HEK293T (cell line): ENCODE data around the gene LCP2.

Source experiments
- BHLHE40 ChIP-seq: fragments of 450-650 bp; IDR thresholded peaks from 2 replicates; pipeline ENCODE4 v1.6.1; 2016; ENCODE audit warnings: mild to moderate bottlenecking, moderate library complexity, borderline replicate concordance
- CTBP1 ChIP-seq: fragments of 450-650 bp; IDR thresholded peaks from 2 replicates; pipeline ENCODE4 v1.6.1; 2016; ENCODE audit warnings: borderline replicate concordance
- ELF4 ChIP-seq: fragments of 450-650 bp; IDR thresholded peaks from 2 replicates; pipeline ENCODE4 v1.6.1; 2017; ENCODE audit warnings: antibody characterized with exemption
- FOXK2 ChIP-seq: fragments of 450-650 bp; IDR thresholded peaks from 2 replicates; pipeline ENCODE4 v1.6.1; 2016; ENCODE audit warnings: mild to moderate bottlenecking
- FOXM1 ChIP-seq: fragments of 450-650 bp; IDR thresholded peaks from 2 replicates; pipeline ENCODE4 v1.6.1; 2017; ENCODE audit warnings: mild to moderate bottlenecking, borderline replicate concordance
- L3MBTL2 ChIP-seq: fragments of 450-650 bp; conservative IDR thresholded peaks from 2 replicates; pipeline ENCODE4 v1.6.1; 2016; ENCODE audit warnings: mild to moderate bottlenecking
- LEF1 ChIP-seq: fragments of 450-650 bp; IDR thresholded peaks from 2 replicates; pipeline ENCODE4 v1.6.1; 2017; ENCODE audit warnings: mild to moderate bottlenecking, borderline replicate concordance
- NFRKB ChIP-seq: fragments of 450-650 bp; IDR thresholded peaks from 2 replicates; pipeline ENCODE4 v1.6.1; 2016; ENCODE audit warnings: mild to moderate bottlenecking, moderate library complexity
- PKNOX1 ChIP-seq: fragments of 450-650 bp; IDR thresholded peaks from 2 replicates; pipeline ENCODE4 v1.6.1; 2016
- SP1 ChIP-seq: fragments of 450-650 bp; IDR thresholded peaks from 2 replicates; pipeline ENCODE4 v1.6.1; 2017
- SUZ12 ChIP-seq: fragments of 450-650 bp; IDR thresholded peaks from 2 replicates; pipeline ENCODE4 v1.6.1; 2016; ENCODE audit warnings: mild to moderate bottlenecking
- TARDBP ChIP-seq: fragments of 450-650 bp; IDR thresholded peaks from 2 replicates; pipeline ENCODE4 v1.6.1; 2016
- ZNF384 ChIP-seq: fragments of 450-650 bp; IDR thresholded peaks from 2 replicates; pipeline ENCODE4 v1.6.1; 2016

DNA sequence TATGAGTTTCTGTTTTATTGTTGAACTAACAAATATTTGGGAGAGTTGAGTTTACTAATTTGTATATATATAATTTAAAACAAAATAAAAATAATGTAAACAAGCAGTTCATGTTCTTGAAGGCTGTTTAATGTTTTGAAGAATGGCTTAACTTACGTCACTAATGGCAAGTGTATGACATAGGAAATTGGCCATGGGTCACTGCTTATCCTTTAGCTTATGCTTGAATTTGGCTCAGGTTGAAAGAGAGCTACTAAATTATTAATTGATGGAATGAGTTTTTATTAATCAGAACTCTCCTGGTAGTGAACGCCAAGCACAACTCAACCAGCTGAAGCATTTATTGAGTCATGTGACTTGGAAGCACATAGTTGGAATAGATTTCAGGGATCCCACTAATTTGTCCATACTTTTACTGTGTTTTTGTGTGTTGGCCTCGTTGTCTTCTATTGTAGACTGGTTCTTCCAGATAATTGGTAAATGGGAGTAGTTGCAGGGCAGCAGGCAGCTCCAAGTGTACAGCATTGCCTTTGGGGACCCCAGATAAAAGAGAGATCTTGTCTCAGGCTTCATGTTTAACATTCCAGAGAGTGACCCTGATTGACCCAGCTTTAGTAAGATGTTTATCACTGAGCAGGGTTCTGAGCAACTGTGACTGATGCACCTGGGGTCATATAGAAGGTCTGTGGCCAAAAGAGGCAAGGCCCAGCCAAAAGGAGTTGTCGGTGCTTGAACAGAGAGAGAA, 51.3 kb downstream of the LCP2 start:
- TF ChIP-seq BHLHE40: no peak
- TF ChIP-seq FOXK2: no peak
- no peak for TF ChIP-seq TARDBP
- TF ChIP-seq SP1: no peak
- TF ChIP-seq LEF1: no peak
- no peak for TF ChIP-seq PKNOX1
- TF ChIP-seq ELF4: no peak
- no peak for TF ChIP-seq ZNF384
- TF ChIP-seq L3MBTL2: no peak
- no peak for TF ChIP-seq FOXM1
- TF ChIP-seq NFRKB: no peak
- no peak for TF ChIP-seq SUZ12
- no peak for TF ChIP-seq CTBP1
